Naive thymus-derived CD4-positive, alpha-beta T cell (primary cell): ENCODE measurements around the gene MRE11. TPM values are rescaled to one million over a fixed set of nuclear protein-coding genes. Genes with fewer than 3 reads are reported as not detected.

Experiments
- ATAC-seq: fragments of 150-1000 bp; cut with Tn5 transposase; 2 replicates; pipeline ENCODE4 v1.10.0; 2021; ENCODE audit warnings: mild to moderate bottlenecking, moderate library complexity
- CTCF ChIA-PET: fragments of 350-600 bp; sonication (Branson Sonifier 250); formaldehyde crosslinking; loops from one replicate; lab custom pipeline; 2021; ENCODE audit warnings: antibody characterized with exemption; lab: Charles Lee
- POLR2A ChIA-PET: fragments of 350-600 bp; sonication (Branson Sonifier 250); formaldehyde crosslinking; loops from one replicate; lab custom pipeline; 2021; ENCODE audit warnings: antibody characterized with exemption, inconsistent platforms; lab: Charles Lee
- DNase-seq, 9 donors: peaks; one replicate each; pipeline versions ENCODE4 v3.0.0 to v3.0.0-alpha.2; 2020 to 2022; ENCODE audit warnings: mixed read lengths in 1 of 9
- H3K27ac ChIP-seq: one replicate; pipeline ENCODE4 v1.7.0; 2013; ENCODE audit warnings: mild to moderate bottlenecking, low read depth, low read length, moderate library complexity
- H3K27me3 ChIP-seq, 2 donors: one replicate each; pipeline ENCODE4 v1.7.0; 2013; ENCODE audit warnings: low read length in 2 of 2, mild to moderate bottlenecking in 2 of 2, moderate library complexity in 2 of 2; ENCODE audit not compliant: control insufficient read depth in 2 of 2, insufficient read depth in 2 of 2
- H3K36me3 ChIP-seq, 3 experiments: 1 replicate in 2 of 3; 2 replicates in 1 of 3; pipeline ENCODE4 v1.7.0; 2013; ENCODE audit warnings: low read length in 3 of 3, mild to moderate bottlenecking in 3 of 3, moderate library complexity in 1 of 3; ENCODE audit not compliant: insufficient read depth in 3 of 3, control insufficient read depth in 2 of 3
- H3K4me1 ChIP-seq, 2 donors: one replicate each; pipeline ENCODE4 v1.7.0; 2013; ENCODE audit warnings: low read length in 2 of 2, mild to moderate bottlenecking in 2 of 2, moderate library complexity in 1 of 2; ENCODE audit not compliant: control insufficient read depth in 2 of 2, insufficient read depth in 2 of 2
- H3K4me3 ChIP-seq: 2 replicates; pipeline ENCODE4 v1.7.0; 2013; ENCODE audit warnings: mild to moderate bottlenecking, low read length
- H3K9me3 ChIP-seq, 3 experiments: 1 replicate in 2 of 3; 2 replicates in 1 of 3; pipeline ENCODE4 v1.7.0; 2013; ENCODE audit warnings: low read length in 3 of 3; ENCODE audit not compliant: control insufficient read depth in 2 of 3
- H3K27ac Mint-ChIP-seq, 9 donors: one replicate each; pipeline ENCODE4 v1.8.0; 2020 to 2022; ENCODE audit warnings: mixed read lengths in 9 of 9, mild to moderate bottlenecking in 8 of 9, moderate library complexity in 5 of 9, inconsistent platforms in 2 of 9
- H3K27me3 Mint-ChIP-seq, 5 donors: one replicate each; pipeline ENCODE4 v1.8.0; 2021 to 2022; ENCODE audit warnings: mixed read lengths in 5 of 5, mild to moderate bottlenecking in 1 of 5
- H3K36me3 Mint-ChIP-seq, 5 donors: one replicate each; pipeline ENCODE4 v1.8.0; 2020 to 2022; ENCODE audit warnings: mixed read lengths in 5 of 5, mild to moderate bottlenecking in 3 of 5, inconsistent platforms in 1 of 5
- H3K4me1 Mint-ChIP-seq, 7 donors: one replicate each; pipeline ENCODE4 v1.8.0; 2020 to 2022; ENCODE audit warnings: mixed read lengths in 7 of 7, mild to moderate bottlenecking in 3 of 7, inconsistent platforms in 1 of 7
- H3K4me3 Mint-ChIP-seq, 10 donors: one replicate each; pipeline ENCODE4 v1.8.0; 2020 to 2022; ENCODE audit warnings: mild to moderate bottlenecking in 10 of 10, mixed read lengths in 10 of 10, moderate library complexity in 6 of 10, inconsistent platforms in 2 of 10
- H3K9me3 Mint-ChIP-seq, 11 donors: one replicate each; pipeline ENCODE4 v1.8.0; 2020 to 2022; ENCODE audit warnings: mixed read lengths in 11 of 11, mild to moderate bottlenecking in 4 of 11, inconsistent platforms in 1 of 11, moderate library complexity in 1 of 11
- intact Hi-C, 2 donors: fragments of 100-400 bp; cut with micrococcal nuclease; formaldehyde crosslinking; loops; one replicate each; pipeline ENCODE4 v1.15.1; 2023
- polyA plus RNA-seq, 2 donors: library from polyadenylated mRNA; unstranded; fragments of 300-500 nt; fragmentation: Illumina TruSeq; gene quantifications; one replicate each; pipeline ENCODE4 v1.2.3, GENCODE V29; 2021
- total RNA-seq, 6 experiments: library from RNA in 5 of 6; stranded (reverse) in 5 of 6; gene quantifications; 1 replicate in 5 of 6; 2 replicates in 1 of 6; pipeline ENCODE4 v1.2.3 and lab custom pipeline; 2021 to 2026

MRE11 gene
- total and polyA plus RNA-seq, 7 experiments from 2014 or later, result 11.8 to 45.5 (median 28.0) TPM

- no peak overlapping the region for H3K4me3 Mint-ChIP-seq
- POLR2A ChIA-PET, result no interaction called here
- peaks cover 15 to 40% (median 21%) of the 10 kb centered on the region in 5 donors for H3K27me3 Mint-ChIP-seq
- Histone ChIP-seq H3K4me1 (no peaks in the 10 kb centered on the region), H3K9me3 (no peaks in the 10 kb centered on the region), H3K27me3 (no peaks in the 10 kb centered on the region), H3K36me3 (no peaks in the 10 kb centered on the region), H3K4me3 (no peak overlapping the region), H3K27ac (no peak overlapping the region)
- intact Hi-C loops, result loop anchor here (1.0 to 5.0 kb wide), 10 partner anchors 23 to 1907 kb away; partner anchors contain the start of gene FUT4 (in 2 of the 2)
- H3K4me1 Mint-ChIP-seq, result no peaks in the 10 kb centered on the region
- H3K36me3 Mint-ChIP-seq, result no peaks in the 10 kb centered on the region
- CTCF ChIA-PET, result interaction anchor here (0.8 to 1.4 kb wide), 2 partner anchors 14 to 29 kb away, joined by 3 to 5 read pairs; no protein-coding TSS in a partner anchor
- DNase-seq (peak in 4 of 9 donors; percentile 18 to 41 (median 26)), ATAC-seq (peak; percentile 70)
- H3K9me3 Mint-ChIP-seq, result no peaks in the 10 kb centered on the region
- no peak overlapping the region for H3K27ac Mint-ChIP-seq
Observed at GRCh38 chr11:94519478-94520084, 25.9 kb upstream of the MRE11 start.

- no peak for DNase-seq
- Mint-ChIP-seq H3K4me1 (peaks cover 0 to 2% (median under 1%) of the 10 kb centered on the region in 7 donors), H3K4me3 (no peak overlapping the region), H3K27ac (no peak overlapping the region), H3K27me3 (peaks cover 15 to 39% (median 17%) of the 10 kb centered on the region in 5 donors), H3K36me3 (no peaks in the 10 kb centered on the region), H3K9me3 (no peaks in the 10 kb centered on the region)
- intact Hi-C loops, result loop anchor here in 1 of 2 donors (5.0 kb wide), 1 partner anchor 619 kb away; no protein-coding TSS in a partner anchor
- Histone ChIP-seq H3K4me3 (no peak overlapping the region), H3K36me3 (no peaks in the 10 kb centered on the region), H3K9me3 (no peaks in the 10 kb centered on the region), H3K4me1 (no peaks in the 10 kb centered on the region), H3K27ac (no peak overlapping the region), H3K27me3 (no peaks in the 10 kb centered on the region)
- ChIA-PET POLR2A (no interaction called here), CTCF (interaction anchor here (0.6 kb wide), 1 partner anchor 777 kb away, joined by 4 read pairs; the partner anchor contains the start of gene C11orf54)
- no peak for ATAC-seq
Observed at GRCh38 chr11:94518300-94518699, 24.7 kb upstream of the MRE11 start.

- Mint-ChIP-seq H3K27ac (no peak overlapping the region), H3K9me3 (no peaks in the 10 kb centered on the region), H3K27me3 (peaks cover 16 to 52% (median 22%) of the 10 kb centered on the region in 5 donors), H3K36me3 (no peaks in the 10 kb centered on the region), H3K4me1 (peaks cover 12 to 18% (median 15%) of the 10 kb centered on the region in 7 donors), H3K4me3 (no peak overlapping the region)
- intact Hi-C loops, result loop anchor here in 1 of 2 donors (5.0 kb wide), 1 partner anchor 621 kb away; no protein-coding TSS in a partner anchor
- Histone ChIP-seq H3K36me3 (no peaks in the 10 kb centered on the region), H3K9me3 (no peaks in the 10 kb centered on the region), H3K4me1 (peaks cover 6 to 13% of the 10 kb centered on the region in 2 donors), H3K27me3 (peaks cover 0 to 5% of the 10 kb centered on the region in 2 donors), H3K4me3 (no peak overlapping the region), H3K27ac (no peak overlapping the region)
- ChIA-PET CTCF (interaction anchor here (1.0 to 1.1 kb wide), 3 partner anchors 10 to 17 kb away, joined by 3 to 5 read pairs (median 4); no protein-coding TSS in a partner anchor), POLR2A (no interaction called here)
- DNase-seq (no peak), ATAC-seq (no peak)
Observed at GRCh38 chr11:94516725-94517124, 23.1 kb upstream of the MRE11 start.

- CTCF ChIA-PET, result interaction anchor here (0.8 kb wide), 1 partner anchor 10 kb away, joined by 3 read pairs; no protein-coding TSS in a partner anchor
- H3K9me3 ChIP-seq, result no peaks in the 10 kb centered on the region
- peaks cover 7 to 13% of the 10 kb centered on the region in 2 donors for H3K4me1 ChIP-seq
- Mint-ChIP-seq H3K36me3 (no peaks in the 10 kb centered on the region), H3K9me3 (no peaks in the 10 kb centered on the region), H3K27ac (no peak overlapping the region), H3K4me3 (no peak overlapping the region), H3K27me3 (peaks cover 21 to 65% (median 27%) of the 10 kb centered on the region in 5 donors), H3K4me1 (peaks cover 12 to 22% (median 16%) of the 10 kb centered on the region in 7 donors)
- H3K4me3 ChIP-seq, result no peak overlapping the region
- H3K27me3 ChIP-seq, result peaks cover 0 to 6% of the 10 kb centered on the region in 2 donors
- no peaks in the 10 kb centered on the region for H3K36me3 ChIP-seq
- intact Hi-C loops, result loop anchor here in 1 of 2 donors (5.0 kb wide), 1 partner anchor 622 kb away; no protein-coding TSS in a partner anchor
- no peak overlapping the region for H3K27ac ChIP-seq
- no peak for ATAC-seq
- POLR2A ChIA-PET, result interaction anchor here (0.7 kb wide), 1 partner anchor 50 kb away, joined by 3 read pairs; no protein-coding TSS in a partner anchor
- no peak for DNase-seq
Observed at GRCh38 chr11:94515398-94515797, 21.8 kb upstream of the MRE11 start.

- no peaks in the 10 kb centered on the region for H3K9me3 ChIP-seq
- no peak overlapping the region for H3K27ac Mint-ChIP-seq
- POLR2A ChIA-PET, result interaction anchor here (0.7 to 1.4 kb wide), 3 partner anchors 18 to 488 kb away, joined by 3 to 5 read pairs (median 4); no protein-coding TSS in a partner anchor
- no peaks in the 10 kb centered on the region for H3K36me3 Mint-ChIP-seq
- H3K4me3 ChIP-seq, result no peak overlapping the region
- peak overlapping the region in 9 of 10 donors; percentile 12 to 86 (median 79) for H3K4me3 Mint-ChIP-seq
- CTCF ChIA-PET, result interaction anchor here (1.0 kb wide), 1 partner anchor 13 kb away, joined by 3 read pairs; no protein-coding TSS in a partner anchor
- no peak overlapping the region for H3K27ac ChIP-seq
- H3K4me1 Mint-ChIP-seq, result peaks cover 12 to 22% (median 16%) of the 10 kb centered on the region in 7 donors
- peaks cover 3 to 6% of the 10 kb centered on the region in 2 donors for H3K27me3 ChIP-seq
- H3K27me3 Mint-ChIP-seq, result peaks cover 24 to 79% (median 36%) of the 10 kb centered on the region in 5 donors
- no peaks in the 10 kb centered on the region for H3K36me3 ChIP-seq
- H3K4me1 ChIP-seq, result peaks cover 7 to 13% of the 10 kb centered on the region in 2 donors
- ATAC-seq, result no peak
- intact Hi-C loops, result loop anchor here in 1 of 2 donors (2.0 kb wide), 1 partner anchor 20 kb away; the partner anchor contains the start of genes ANKRD49 and MRE11
- no peaks in the 10 kb centered on the region for H3K9me3 Mint-ChIP-seq
- no peak for DNase-seq
Observed at GRCh38 chr11:94513091-94513490, 19.4 kb upstream of the MRE11 start.

- peak; percentile 85 for ATAC-seq
- peak within 1 kb of the TSS; percentile 75 to 86 (median 82) for H3K4me3 Mint-ChIP-seq
- H3K36me3 Mint-ChIP-seq, result no peaks in the 10 kb centered on the region
- POLR2A ChIA-PET, result interaction anchor here (0.7 to 1.4 kb wide), 3 partner anchors 17 to 489 kb away, joined by 3 to 5 read pairs (median 4); no protein-coding TSS in a partner anchor
- H3K27me3 Mint-ChIP-seq, result peaks cover 24 to 81% (median 36%) of the 10 kb centered on the region in 5 donors
- no peaks in the 10 kb centered on the region for H3K9me3 Mint-ChIP-seq
- intact Hi-C loops, result loop anchor here in 1 of 2 donors (2.0 kb wide), 1 partner anchor 19 kb away; the partner anchor contains the start of genes ANKRD49 and MRE11
- CTCF ChIA-PET, result interaction anchor here (0.7 to 1.0 kb wide), 2 partner anchors 13 to 1769 kb away, joined by 3 read pairs; no protein-coding TSS in a partner anchor
- no peaks in the 10 kb centered on the region for H3K36me3 ChIP-seq
- no peak within 1 kb of the TSS for H3K27ac ChIP-seq
- DNase-seq, result peak; percentile 27 to 47 (median 37)
- H3K4me3 ChIP-seq, result peak within 1 kb of the TSS; percentile 49
- peaks cover 7 to 13% of the 10 kb centered on the region in 2 donors for H3K4me1 ChIP-seq
- peaks cover 3 to 6% of the 10 kb centered on the region in 2 donors for H3K27me3 ChIP-seq
- H3K4me1 Mint-ChIP-seq, result peaks cover 12 to 22% (median 16%) of the 10 kb centered on the region in 7 donors
- H3K27ac Mint-ChIP-seq, result peak within 1 kb of the TSS in 3 of 9 donors; percentile 19 to 43 (median 38)
- H3K9me3 ChIP-seq, result no peaks in the 10 kb centered on the region
Observed at GRCh38 chr11:94511932-94512781, 18.5 kb upstream of the MRE11 start, which contains the start of gene C11orf97. TSS of gene C11orf97 (plus strand) at chr11:94512461. CDS start at chr11:94512529, 68 bp downstream.
